A673 (cell line): Measurements from ENCODE around the gene UGT1A7. TPM values are rescaled to one million over a fixed set of nuclear protein-coding genes. Genes with fewer than 3 reads are reported as not detected.

Experiments
- BruUV-seq: library from RNA; stranded (reverse); fragments of 400-500 nt; replicated peaks from 2 replicates; lab custom pipeline; 2021; lab: Mats Ljungman, UMichigan
- CTCF ChIA-PET: fragments of 300-600 bp; sonication (Branson Sonifier 250); formaldehyde crosslinking; loops from one replicate; lab custom pipeline; 2022; ENCODE audit warnings: antibody characterized with exemption; lab: Charles Lee
- POLR2A ChIA-PET: fragments of 300-600 bp; sonication (Branson Sonifier 250); formaldehyde crosslinking; loops from one replicate; lab custom pipeline; 2022; ENCODE audit warnings: antibody characterized with exemption; ENCODE audit not compliant: low non-redundant PET; lab: Charles Lee
- DNase-seq: peaks from one replicate; pipeline ENCODE4 v3.0.0-alpha.2; 2015; ENCODE audit warnings: low spot score
- H3K27ac ChIP-seq: fragments of 200-600 bp; sonication (generic); 2 replicates; pipeline ENCODE4 v1.5.1; 2016; ENCODE audit warnings: mixed run types, low read depth, mild to moderate bottlenecking, mixed read lengths, antibody characterized with exemption, low read length; ENCODE audit not compliant: poor library complexity, severe bottlenecking
- H3K27me3 ChIP-seq: fragments of 200-600 bp; sonication (generic); replicated peaks from 2 replicates; pipeline ENCODE4 v1.6.1; 2017; ENCODE audit warnings: mixed run types, low read depth, mild to moderate bottlenecking, mixed read lengths, antibody characterized with exemption, low read length; ENCODE audit not compliant: insufficient read depth, poor library complexity
- H3K36me3 ChIP-seq: fragments of 200-600 bp; sonication (generic); 2 replicates; pipeline ENCODE4 v1.6.1; 2016; ENCODE audit warnings: mixed run types, mild to moderate bottlenecking, mixed read lengths, antibody characterized with exemption, low read length; ENCODE audit not compliant: insufficient read depth, poor library complexity, severe bottlenecking
- H3K4me1 ChIP-seq: fragments of 200-600 bp; sonication (generic); 2 replicates; pipeline ENCODE4 v1.6.1; 2017; ENCODE audit warnings: mixed run types, mild to moderate bottlenecking, mixed read lengths, antibody characterized with exemption, low read length; ENCODE audit not compliant: insufficient read depth, poor library complexity, severe bottlenecking
- H3K4me3 ChIP-seq: fragments of 200-600 bp; sonication (generic); 2 replicates; pipeline ENCODE4 v1.5.1; 2016; ENCODE audit warnings: low read depth, mixed run types, mild to moderate bottlenecking, mixed read lengths, low read length; ENCODE audit not compliant: poor library complexity, severe bottlenecking
- H3K9me3 ChIP-seq: fragments of 200-600 bp; sonication (generic); 2 replicates; pipeline ENCODE4 v1.6.1; 2016; ENCODE audit warnings: mixed run types, low read depth, mild to moderate bottlenecking, mixed read lengths, antibody characterized with exemption, low read length; ENCODE audit not compliant: poor library complexity, severe bottlenecking
- CTCF ChIP-seq: fragments of 300-800, 200-600 bp; sonication (generic); conservative IDR thresholded peaks from 2 replicates; pipeline ENCODE4 v1.5.1; 2017; ENCODE audit warnings: low read depth, mild to moderate bottlenecking, antibody characterized with exemption, low read length, moderate library complexity, mixed read lengths
- EZH2 ChIP-seq: fragments of 200-600 bp; sonication (generic); IDR thresholded peaks from 2 replicates; pipeline ENCODE4 v1.6.1; 2017; ENCODE audit warnings: borderline replicate concordance, low read depth, mild to moderate bottlenecking, mixed read lengths, antibody characterized with exemption, low read length; ENCODE audit not compliant: poor library complexity, severe bottlenecking
- intact Hi-C: fragments of 100-400 bp; cut with micrococcal nuclease; formaldehyde crosslinking; loops from one replicate; pipeline ENCODE4 v1.10.0; 2022; ENCODE audit not compliant: unreplicated experiment
- total RNA-seq: library from RNA; stranded (reverse); gene quantifications from 2 replicates; pipeline ENCODE4 v1.2.3, GENCODE V29; 2021

Gene UGT1A7
- total RNA-seq, 1 experiment from 2014 or later = not detected

GRCh38 chr2:233810385-233810784 lies 128.7 kb downstream of the UGT1A7 start:
- H3K4me3 ChIP-seq = no peak overlapping the region
- H3K9me3 ChIP-seq = no peaks in the 10 kb centered on the region
- intact Hi-C loops = no loop called here
- no peaks in the 10 kb centered on the region for H3K4me1 ChIP-seq
- no peak for DNase-seq
- H3K27me3 ChIP-seq = no peaks in the 10 kb centered on the region
- ChIA-PET CTCF (no interaction called here), POLR2A (no interaction called here)
- BruUV-seq = no TSS peak
- H3K36me3 ChIP-seq = no peaks in the 10 kb centered on the region
- no peak for TF ChIP-seq CTCF
- TF ChIP-seq EZH2 = no peak
- H3K27ac ChIP-seq = no peak overlapping the region

GRCh38 chr2:233811087-233811486 lies 129.4 kb downstream of the UGT1A7 start:
- CTCF ChIA-PET = no interaction called here
- Histone ChIP-seq H3K4me3 (no peak overlapping the region), H3K4me1 (no peaks in the 10 kb centered on the region), H3K27ac (no peak overlapping the region), H3K27me3 (no peaks in the 10 kb centered on the region), H3K9me3 (no peaks in the 10 kb centered on the region), H3K36me3 (no peaks in the 10 kb centered on the region)
- intact Hi-C loops = no loop called here
- DNase-seq = no peak
- no TSS peak for BruUV-seq
- POLR2A ChIA-PET = no interaction called here
- TF ChIP-seq CTCF = no peak
- no peak for TF ChIP-seq EZH2

- Histone ChIP-seq H3K4me1 (no peaks in the 10 kb centered on the region), H3K36me3 (no peaks in the 10 kb centered on the region), H3K4me3 (no peak overlapping the region), H3K27ac (no peak overlapping the region), H3K9me3 (no peaks in the 10 kb centered on the region), H3K27me3 (no peaks in the 10 kb centered on the region)
- no TSS peak for BruUV-seq
- POLR2A ChIA-PET = no interaction called here
- no peak for DNase-seq
- CTCF ChIA-PET = no interaction called here
- TF ChIP-seq EZH2 (no peak), CTCF (no peak)
- intact Hi-C loops = no loop called here
These were observed 130.0 kb downstream of the UGT1A7 start for GRCh38 chr2:233811732-233812131.
